Calu3 (cell line): ENCODE results near the gene ZFYVE27. TPM values are rescaled to one million over a fixed set of nuclear protein-coding genes. Genes with fewer than 3 reads are reported as not detected.

ENCODE experiments used
- BruUV-seq: library from RNA; stranded (reverse); fragments of 400-500 nt; replicated peaks from 2 replicates; lab custom pipeline; 2021; lab: Mats Ljungman, UMichigan
- CTCF ChIA-PET: fragments of 300-600 bp; sonication (Branson Sonifier 250); formaldehyde crosslinking; loops from one replicate; lab custom pipeline; 2022; ENCODE audit warnings: antibody characterized with exemption; lab: Charles Lee
- DNase-seq: peaks from one replicate; pipeline ENCODE4 v3.0.0; 2022
- H3K27ac Mint-ChIP-seq: one replicate; pipeline ENCODE4 v1.8.0; 2022; ENCODE audit warnings: mixed read lengths; ENCODE audit not compliant: unreplicated experiment
- H3K27me3 Mint-ChIP-seq: one replicate; pipeline ENCODE4 v1.8.0; 2022; ENCODE audit warnings: mixed read lengths; ENCODE audit not compliant: unreplicated experiment
- H3K36me3 Mint-ChIP-seq: one replicate; pipeline ENCODE4 v1.8.0; 2022; ENCODE audit warnings: mild to moderate bottlenecking, moderate library complexity, mixed read lengths; ENCODE audit not compliant: insufficient read depth, unreplicated experiment
- H3K4me1 Mint-ChIP-seq: one replicate; pipeline ENCODE4 v1.8.0; 2022; ENCODE audit warnings: mild to moderate bottlenecking, low read depth, mixed read lengths; ENCODE audit not compliant: unreplicated experiment
- H3K4me3 Mint-ChIP-seq: one replicate; pipeline ENCODE4 v1.8.0; 2022; ENCODE audit warnings: mild to moderate bottlenecking, low read depth, moderate library complexity, mixed read lengths; ENCODE audit not compliant: unreplicated experiment
- H3K9me3 Mint-ChIP-seq: one replicate; pipeline ENCODE4 v1.8.0; 2022; ENCODE audit warnings: low read depth, mixed read lengths; ENCODE audit not compliant: unreplicated experiment
- CTCF ChIP-seq: fragments of 200-600 bp; IDR thresholded peaks from one replicate; pipeline ENCODE4 v1.8.0; 2022; ENCODE audit warnings: antibody characterized with exemption; ENCODE audit not compliant: unreplicated experiment
- intact Hi-C: fragments of 100-400 bp; cut with micrococcal nuclease; formaldehyde crosslinking; loops from one replicate; pipeline ENCODE4 v1.10.0; 2022; ENCODE audit not compliant: unreplicated experiment
- total RNA-seq: library from RNA; stranded (reverse); gene quantifications from 2 replicates; pipeline ENCODE4 v1.2.3, GENCODE V29; 2022

Gene ZFYVE27
- total RNA-seq, 1 experiment from 2014 or later = 28.3 TPM

GRCh38 chr10:97723001-97723400, 13.9 kb upstream of the ZFYVE27 start:
- no peak overlapping the region for H3K27ac Mint-ChIP-seq
- no peak for TF ChIP-seq CTCF
- no peaks in the 10 kb centered on the region for H3K27me3 Mint-ChIP-seq
- H3K4me1 Mint-ChIP-seq = peaks cover 17% of the 10 kb centered on the region
- intact Hi-C loops = no loop called here
- peaks cover 22% of the 10 kb centered on the region for H3K36me3 Mint-ChIP-seq
- no peaks in the 10 kb centered on the region for H3K9me3 Mint-ChIP-seq
- no peak overlapping the region for H3K4me3 Mint-ChIP-seq
- CTCF ChIA-PET = no interaction called here
- no TSS peak for BruUV-seq
- DNase-seq = no peak

DNA sequence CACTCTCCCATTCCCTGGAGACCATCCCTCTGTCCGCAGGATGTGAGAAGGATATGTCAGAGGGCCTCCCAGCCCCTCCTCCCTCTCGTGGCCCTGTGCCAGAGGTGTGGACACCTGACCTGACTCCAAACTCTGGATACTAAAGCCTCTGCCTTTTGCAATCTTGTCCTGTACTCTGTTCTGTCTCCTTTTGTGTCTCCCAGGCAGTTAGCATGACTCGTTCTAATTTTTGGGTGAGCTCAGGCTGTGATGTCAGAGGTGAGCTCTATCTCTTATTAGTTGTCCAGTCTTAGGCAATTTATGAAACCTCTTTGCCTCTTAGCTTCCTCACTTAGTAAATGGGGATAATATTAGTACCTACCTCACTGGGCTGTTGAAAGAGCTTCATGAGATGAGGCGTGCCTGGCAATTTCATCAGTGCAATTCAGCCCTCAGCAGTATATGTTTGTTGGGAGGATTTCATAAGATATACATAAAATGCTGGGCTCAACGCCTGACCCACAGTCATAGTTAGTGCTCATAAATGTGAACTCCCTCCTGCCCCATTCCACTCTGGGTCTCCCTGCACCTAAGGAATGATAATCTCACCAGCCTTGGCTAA, 12.5 kb upstream of the ZFYVE27 start:
- CTCF ChIA-PET = interaction anchor here (0.6 to 0.7 kb wide), 2 partner anchors 15 to 260 kb away, joined by 5 to 6 read pairs; no protein-coding TSS in a partner anchor
- no peak for DNase-seq
- no peak overlapping the region for H3K4me3 Mint-ChIP-seq
- no peak for TF ChIP-seq CTCF
- peaks cover 4% of the 10 kb centered on the region for H3K4me1 Mint-ChIP-seq
- intact Hi-C loops = no loop called here
- H3K36me3 Mint-ChIP-seq = peaks cover 8% of the 10 kb centered on the region
- H3K9me3 Mint-ChIP-seq = no peaks in the 10 kb centered on the region
- H3K27me3 Mint-ChIP-seq = no peaks in the 10 kb centered on the region
- BruUV-seq = no TSS peak
- H3K27ac Mint-ChIP-seq = no peak overlapping the region

- CTCF ChIA-PET = interaction anchor here (0.6 to 2.1 kb wide), 4 partner anchors 17 to 50 kb away, joined by 4 to 10 read pairs (median 8); no protein-coding TSS in a partner anchor
- no peaks in the 10 kb centered on the region for H3K4me1 Mint-ChIP-seq
- peak overlapping the region; percentile 42 for H3K27ac Mint-ChIP-seq
- DNase-seq = peak; percentile 42
- H3K27me3 Mint-ChIP-seq = no peaks in the 10 kb centered on the region
- H3K4me3 Mint-ChIP-seq = peak overlapping the region; percentile 52
- BruUV-seq = no TSS peak
- H3K36me3 Mint-ChIP-seq = peaks cover 3% of the 10 kb centered on the region
- TF ChIP-seq CTCF = no peak
- no peaks in the 10 kb centered on the region for H3K9me3 Mint-ChIP-seq
- intact Hi-C loops = no loop called here
Observed at GRCh38 chr10:97726636-97727178, 10.2 kb upstream of the ZFYVE27 start.

GRCh38 chr10:97729014-97729413, 7.9 kb upstream of the ZFYVE27 start:
- Mint-ChIP-seq H3K36me3 (no peaks in the 10 kb centered on the region), H3K27me3 (no peaks in the 10 kb centered on the region), H3K4me3 (no peak overlapping the region), H3K27ac (no peak overlapping the region), H3K4me1 (no peaks in the 10 kb centered on the region), H3K9me3 (no peaks in the 10 kb centered on the region)
- CTCF ChIA-PET = no interaction called here
- intact Hi-C loops = no loop called here
- BruUV-seq = no TSS peak
- TF ChIP-seq CTCF = no peak
- no peak for DNase-seq
